GM21447 (cell line): ENCODE data around the gene PLCH2.

Source experiments
- ATAC-seq: cut with Tn5 transposase; IDR thresholded peaks from one replicate; pipeline ENCODE4 v1.9.1; 2021; ENCODE audit not compliant: unreplicated experiment

PLCH2 gene

DNA sequence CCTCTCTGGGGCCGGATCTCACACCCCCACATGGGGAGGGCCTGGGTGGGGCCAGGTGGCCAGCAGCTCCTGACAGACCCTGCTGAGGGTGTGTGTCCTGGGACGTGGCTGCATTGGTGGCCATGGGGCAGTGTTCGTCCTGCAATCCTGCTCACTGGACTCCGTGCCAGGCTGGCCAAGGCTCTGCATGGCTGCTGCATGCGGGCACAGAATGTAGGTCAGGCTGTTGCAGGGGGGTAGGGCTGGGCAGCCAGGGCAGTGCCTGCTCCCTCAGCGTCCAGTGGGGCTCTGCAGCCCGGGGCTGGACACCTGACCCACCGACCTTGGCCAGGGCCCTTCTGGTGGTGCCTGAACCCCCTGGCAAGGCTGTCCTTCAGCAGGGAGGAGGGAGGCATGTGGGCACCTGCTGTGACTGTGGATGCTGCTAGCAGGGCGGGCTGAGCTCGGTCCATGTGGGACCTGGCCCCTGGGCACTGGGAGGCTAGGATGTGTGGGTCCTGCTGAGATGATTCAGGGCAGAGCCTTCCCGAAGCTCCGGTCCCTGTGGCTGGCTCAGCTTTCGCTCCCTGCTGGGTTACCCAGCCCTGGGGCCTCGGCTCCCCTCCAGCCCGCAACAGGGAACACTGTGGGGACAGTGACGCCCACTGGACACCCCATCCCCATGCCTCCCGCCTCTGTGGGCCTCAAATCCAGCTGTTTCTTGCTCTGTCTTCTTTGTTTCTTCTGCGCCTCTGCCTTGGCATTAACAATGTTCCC lies 14.9 kb upstream of the PLCH2 start:
- no peak for ATAC-seq

DNA sequence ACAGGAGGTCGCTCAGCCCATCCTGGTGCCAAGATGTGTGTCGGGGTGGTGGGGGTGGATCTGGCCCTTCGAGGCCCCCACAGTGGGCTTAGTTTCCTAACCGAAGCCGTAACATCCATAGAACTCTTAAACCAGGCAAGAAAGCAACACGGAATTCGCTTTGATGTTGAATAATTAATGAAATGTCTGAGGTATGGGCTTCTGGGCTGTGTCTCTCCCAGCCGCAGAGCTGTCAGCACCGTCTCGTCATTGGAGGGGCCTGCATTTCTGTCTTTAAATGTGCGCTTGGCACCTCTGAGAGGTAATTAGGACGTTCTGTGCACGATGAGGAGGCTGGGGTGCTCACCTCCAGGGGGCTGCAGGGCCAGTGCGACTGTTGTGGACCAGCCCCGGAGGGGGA lies 13.3 kb upstream of the PLCH2 start:
- ATAC-seq, result no peak

DNA sequence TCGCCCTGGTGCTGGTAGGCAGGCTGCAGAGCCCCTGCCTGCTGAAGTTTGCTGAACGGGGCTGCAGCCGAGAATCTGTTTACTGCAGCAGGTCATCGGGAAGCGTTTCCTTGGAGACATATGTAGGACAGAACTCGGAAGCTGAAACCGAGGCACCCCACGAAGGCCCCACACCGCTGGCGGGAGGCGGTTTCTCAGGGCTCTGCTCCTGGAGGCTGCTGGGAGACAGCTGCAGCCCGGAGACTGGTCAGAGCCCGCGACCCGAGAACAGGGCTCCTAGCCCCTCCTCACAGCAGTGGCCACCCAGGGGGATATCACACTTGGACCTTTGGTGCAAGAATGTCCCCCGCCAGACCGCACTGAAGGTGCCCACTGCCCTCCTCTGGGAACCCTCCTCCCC lies 12.7 kb upstream of the PLCH2 start:
- no peak for ATAC-seq

DNA sequence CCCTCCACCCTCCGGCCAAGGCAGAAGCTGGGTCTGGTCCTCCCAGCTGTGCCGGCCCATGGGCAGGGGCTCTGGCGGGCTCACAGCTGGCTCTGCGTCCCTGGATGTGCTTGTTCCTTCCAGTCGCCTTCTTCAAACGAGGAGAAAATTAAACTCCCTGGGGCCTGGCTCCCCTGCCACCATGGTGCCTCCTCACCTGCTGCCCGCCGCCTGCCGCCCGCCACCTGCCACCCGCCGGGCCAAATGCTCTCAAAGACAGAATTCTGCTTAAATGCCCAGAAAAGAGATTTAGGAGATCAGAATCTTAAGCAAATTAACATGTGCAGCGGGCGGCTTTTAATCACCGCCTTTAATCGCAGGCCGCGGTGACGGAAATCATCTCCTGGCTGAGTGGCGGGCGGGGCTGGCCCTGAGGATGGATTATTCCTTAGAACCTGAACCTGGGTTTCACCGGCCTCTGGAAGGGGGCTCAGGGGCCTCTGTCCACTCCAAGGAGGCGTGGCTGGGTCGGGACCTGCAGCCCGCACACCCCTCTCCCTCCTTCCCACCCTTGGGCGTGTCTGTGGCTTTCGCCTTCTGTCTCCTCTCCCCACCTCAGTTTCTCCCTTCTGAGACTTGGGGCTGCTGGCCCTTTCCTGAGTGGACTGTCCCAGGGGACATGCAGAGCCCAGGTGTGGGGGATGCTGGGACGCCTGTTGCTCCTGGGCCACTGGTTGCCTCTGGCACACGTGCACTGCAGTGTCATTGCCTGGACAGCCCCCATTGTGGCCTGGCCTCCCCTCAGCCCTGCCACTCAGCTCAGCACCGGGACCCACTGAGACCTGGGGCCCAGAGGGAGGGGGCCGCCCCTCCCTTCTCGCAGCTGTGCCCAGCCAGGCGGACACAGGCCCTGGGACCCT lies 10.5 kb upstream of the PLCH2 start:
- ATAC-seq, result no peak

DNA sequence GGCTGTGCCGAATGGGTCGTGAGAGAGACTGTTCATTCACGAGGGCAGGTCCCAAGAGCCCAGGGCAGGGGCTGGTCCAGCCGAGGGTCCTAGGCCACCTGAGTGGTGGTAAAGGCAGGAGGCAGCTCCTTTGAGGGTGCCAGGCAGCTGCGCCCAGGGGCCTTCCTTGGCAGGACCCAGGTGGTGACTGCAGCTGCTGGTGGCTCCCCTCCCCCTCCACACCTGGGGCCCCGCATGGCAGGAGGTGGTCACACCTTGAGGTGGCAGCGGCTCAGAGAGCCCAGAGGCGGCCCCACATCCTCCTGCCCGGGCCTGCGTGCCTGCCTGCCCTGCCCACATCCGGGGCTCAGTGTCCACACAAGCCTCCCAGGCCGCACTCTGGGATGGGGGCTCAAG lies 9.8 kb upstream of the PLCH2 start:
- ATAC-seq, result no peak

DNA sequence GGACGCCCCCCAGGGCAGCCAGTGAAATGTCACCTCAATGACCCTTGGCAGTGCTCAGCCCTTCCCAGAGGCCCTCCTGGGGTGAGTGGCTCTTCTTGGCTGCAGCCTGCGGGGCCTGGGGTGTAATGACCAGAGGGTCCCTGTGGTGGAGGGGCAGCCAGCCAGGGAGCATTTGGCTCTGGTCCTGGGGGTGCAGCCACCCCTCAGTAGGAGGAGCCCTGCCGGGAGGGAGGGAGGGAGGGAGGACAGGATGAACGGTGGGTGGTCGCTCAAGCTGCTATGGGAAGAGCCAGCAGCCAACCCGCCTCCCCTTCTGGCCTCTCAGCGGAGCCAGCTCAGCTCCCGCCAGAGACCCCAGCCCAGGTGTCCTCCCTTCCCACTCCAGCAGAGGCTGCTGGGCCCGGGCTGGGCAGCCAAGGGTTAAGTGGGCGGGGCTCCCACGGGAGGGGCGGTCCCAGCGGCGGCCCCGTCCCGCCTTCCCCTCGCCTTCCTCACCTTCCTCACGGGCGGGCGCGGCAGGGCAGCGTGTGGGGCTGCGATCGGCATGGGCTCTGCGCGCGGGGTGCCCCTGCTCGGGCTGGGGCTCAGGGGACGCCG lies 9.0 kb upstream of the PLCH2 start:
- ATAC-seq, result no peak

- ATAC-seq, result no peak
These were observed 8.0 kb upstream of the PLCH2 start for GRCh38 chr1:2468041-2468472.

- ATAC-seq, result no peak
These were observed 7.5 kb upstream of the PLCH2 start for GRCh38 chr1:2468540-2468939.

DNA sequence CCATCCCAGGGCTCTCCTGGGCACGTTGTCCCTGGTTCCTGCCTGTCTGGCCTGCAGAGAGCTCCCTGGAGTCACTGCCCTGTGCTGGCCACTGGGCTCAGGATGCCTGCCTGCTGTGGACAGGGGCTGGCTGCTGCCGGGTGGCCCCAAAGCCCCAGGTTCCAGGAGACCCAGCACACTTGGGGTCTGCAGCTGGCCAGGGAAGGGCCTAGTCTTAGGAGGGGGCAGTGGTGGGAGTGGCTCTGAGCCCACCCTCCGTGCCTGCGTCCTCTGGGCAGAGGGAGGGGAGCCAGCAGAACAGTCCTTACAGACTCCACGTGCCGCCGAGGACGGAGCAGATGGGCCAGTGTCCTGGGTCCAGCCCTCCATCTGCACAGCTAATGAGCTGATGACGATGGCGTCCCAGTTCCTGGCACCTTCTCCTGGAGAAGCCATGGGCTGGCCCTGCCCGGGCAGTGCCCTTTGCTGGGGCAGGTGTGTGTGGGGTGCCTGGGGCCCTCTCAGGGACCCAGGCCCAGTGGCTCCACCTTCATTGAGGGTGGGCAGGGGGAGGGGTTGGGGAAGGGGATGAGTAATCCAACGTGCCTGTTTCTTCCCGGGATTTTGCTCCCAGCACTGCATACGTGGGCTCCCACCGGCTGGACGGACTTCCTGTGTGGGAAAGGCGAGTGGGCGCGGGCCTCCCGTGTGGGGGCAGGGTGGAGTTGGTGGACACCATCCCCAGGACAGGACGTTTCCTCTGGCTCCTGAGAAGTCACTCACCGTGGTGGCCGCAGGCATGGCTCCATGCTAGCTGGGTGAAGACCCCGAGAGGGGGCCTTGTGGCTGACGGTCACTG lies 6.8 kb upstream of the PLCH2 start:
- no peak for ATAC-seq

DNA sequence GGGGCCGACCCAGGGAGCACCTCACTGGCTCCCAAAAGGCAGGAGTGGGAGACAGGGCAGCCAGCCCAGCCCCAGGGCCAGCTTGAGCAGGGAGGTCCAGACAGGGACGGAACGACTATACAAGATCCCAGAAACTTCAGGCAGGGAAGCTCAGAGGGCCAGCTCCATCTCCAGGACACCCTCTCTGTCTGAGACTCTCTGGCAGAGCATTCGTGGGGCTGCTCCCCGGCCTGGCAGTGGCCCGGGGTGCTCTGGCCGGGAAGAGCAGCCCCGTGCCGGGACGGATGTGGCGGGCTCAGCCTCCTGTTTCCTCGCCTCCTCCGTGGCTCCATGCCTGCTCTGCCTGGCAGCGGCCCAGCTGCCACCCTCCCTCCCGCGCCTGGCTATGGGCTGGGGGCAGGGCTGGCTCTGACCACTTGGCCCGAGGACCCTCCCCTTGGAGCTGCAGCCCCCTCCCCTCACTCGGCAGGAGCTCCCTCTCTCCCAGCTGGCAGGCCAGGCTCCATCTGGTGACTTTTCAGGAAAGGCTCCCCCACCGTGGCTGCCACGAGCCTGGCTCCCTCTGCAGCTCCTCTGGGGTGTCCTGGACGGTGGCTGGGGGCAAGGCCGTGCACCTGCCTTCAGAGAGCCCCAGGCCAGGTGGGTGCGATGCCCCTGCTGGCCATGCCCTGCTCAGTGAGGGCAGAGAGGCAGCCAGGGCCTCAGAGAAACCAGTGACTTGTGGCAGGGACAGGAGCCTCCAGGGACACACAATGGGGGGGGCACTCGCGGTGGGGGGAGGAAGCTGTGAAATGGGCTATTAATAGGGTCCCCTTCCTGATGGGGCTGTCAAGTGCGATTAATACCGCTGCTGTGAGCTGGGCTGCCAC lies 5.6 kb upstream of the PLCH2 start:
- ATAC-seq, result no peak

DNA sequence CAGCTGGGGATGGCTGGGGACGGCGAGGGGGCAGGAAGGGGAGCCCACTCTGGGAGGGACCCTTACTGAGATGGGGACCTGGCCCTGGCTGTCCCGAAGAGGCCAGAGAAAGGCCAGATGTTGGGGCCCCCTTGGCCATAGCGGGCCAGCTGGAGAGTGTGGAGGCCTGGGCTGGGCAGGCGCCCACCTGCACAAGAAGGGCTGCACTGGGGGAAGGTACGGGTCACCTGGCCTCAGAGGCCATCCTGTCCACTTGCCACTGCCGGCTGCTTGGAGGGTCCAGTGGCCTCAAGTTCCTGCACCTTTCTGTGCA lies 5.0 kb upstream of the PLCH2 start:
- ATAC-seq, result no peak

DNA sequence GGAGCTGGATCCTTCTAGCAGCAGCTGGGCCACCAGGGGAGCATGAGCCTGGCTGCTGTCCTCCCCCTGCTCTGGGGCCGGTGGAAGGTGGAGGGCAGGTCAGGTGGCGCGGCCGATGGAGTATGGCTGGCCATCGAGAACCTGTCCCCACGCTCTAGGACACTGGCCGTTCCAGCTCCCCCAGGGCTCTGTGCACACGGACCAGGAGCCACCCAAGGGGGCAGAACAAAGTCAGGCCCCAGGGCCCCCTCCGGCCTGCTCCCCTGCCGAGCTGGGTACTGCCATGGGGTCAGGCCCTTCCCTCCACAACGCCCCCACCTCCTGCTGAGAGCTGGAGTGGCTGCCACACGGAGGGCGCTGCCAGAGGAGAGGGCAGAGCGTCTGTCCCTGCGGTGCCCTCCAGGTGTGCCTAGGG lies 4.5 kb upstream of the PLCH2 start:
- ATAC-seq, result no peak

DNA sequence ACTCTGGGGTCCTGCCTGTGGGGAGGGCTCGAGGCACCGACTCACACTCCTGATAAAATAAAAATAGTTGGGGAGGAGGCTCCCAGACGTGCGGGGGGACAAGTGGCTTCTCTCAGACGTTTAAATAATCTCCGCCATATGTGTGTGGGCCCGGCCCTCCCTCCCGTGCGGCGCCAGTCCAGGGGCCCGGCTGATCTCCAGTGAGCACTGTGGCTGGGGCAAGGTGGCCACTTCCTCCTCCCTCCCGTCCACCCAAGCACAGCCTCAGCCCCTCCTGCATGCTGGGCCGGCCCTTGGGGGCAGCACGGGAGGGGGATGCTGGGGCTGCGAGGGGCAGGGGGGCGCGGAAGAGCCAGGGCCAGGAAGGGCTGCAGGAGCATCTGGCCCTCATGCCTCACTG lies 4.0 kb upstream of the PLCH2 start:
- ATAC-seq, result no peak

- no peak for ATAC-seq
These were observed 3.4 kb upstream of the PLCH2 start for GRCh38 chr1:2472561-2473177.

DNA sequence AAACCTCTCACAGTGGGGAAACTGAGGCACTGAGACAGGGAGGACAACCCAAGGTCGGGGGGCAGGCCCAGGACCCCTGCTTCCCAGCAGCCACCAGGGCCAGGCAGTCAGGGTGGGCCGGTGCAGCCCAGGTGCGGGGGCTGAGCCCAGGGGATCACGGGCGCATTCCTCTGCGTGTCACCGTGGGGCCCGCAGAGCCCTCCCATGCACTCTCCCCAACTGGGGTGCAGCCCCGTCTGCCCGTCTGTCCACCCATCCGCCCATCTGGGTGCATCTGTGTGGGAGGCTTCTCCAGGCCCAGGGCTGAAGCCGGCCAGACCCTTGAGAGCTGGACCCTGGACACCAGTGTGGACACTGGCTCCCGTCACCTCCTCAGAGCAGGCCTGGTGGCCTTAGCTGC lies 2.9 kb upstream of the PLCH2 start:
- ATAC-seq, result no peak

DNA sequence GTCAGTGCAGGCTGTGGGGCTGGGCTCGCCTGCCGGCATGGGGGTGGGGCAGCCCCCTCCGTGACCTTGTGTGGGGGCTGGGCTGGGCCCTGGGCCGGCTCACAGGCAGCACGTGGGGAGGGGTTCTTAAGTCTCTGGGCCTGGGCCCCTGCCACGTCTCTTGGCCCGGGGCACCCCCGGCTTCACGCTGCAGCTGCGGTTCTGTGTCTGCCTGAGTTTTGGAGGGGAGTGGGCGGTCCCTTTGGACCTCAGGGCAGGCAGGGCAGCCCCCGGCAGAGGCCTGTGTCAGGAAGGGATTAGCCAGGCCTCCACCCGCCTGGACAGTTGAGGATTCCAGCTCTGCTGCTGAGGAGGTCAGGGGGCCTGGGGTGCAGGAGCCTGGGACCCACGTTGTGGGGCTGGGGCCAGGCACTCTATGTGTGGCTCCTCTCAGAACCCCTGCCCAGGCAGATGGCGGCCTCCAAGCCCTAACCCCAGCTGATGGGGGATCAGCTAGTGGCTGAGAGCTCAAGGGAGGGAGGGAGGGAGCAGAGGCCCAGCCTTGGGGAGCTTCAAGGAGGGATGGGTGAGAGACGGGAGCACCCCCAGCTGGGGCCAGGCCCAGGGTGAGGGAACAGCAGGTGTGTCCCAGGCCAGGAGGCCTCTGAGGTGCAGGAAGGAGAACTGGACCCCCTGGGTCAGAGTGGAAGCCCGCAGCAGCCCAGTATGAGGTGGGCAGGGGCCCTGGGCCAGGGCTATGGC lies 1.8 kb upstream of the PLCH2 start:
- ATAC-seq, result no peak

DNA sequence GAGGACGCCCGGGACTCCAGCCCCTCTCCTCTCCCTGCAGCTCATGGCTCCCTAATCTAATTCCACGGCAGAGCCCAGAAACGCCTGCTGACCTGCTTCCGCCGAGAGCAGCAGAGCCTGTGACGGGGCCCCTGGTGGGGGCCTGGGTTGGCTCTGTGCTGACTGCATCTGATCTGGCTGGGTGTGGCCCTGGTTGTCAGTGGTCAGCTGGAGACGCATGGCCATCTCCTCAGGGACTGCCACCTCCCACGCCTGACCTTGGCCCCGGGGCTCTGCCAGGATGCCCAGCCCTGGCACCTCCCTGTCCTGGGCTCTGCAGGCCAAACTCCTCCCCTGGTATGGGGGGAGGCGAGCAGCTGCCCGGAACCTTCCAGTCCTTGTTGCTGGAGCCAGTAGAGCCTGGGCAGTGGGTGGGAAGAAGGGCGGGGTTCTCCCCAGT lies 1.1 kb upstream of the PLCH2 start:
- ATAC-seq, result no peak

GRCh38 chr1:2475571-2475970 lies 518 bp upstream of the PLCH2 start:
- ATAC-seq, result no peak

DNA sequence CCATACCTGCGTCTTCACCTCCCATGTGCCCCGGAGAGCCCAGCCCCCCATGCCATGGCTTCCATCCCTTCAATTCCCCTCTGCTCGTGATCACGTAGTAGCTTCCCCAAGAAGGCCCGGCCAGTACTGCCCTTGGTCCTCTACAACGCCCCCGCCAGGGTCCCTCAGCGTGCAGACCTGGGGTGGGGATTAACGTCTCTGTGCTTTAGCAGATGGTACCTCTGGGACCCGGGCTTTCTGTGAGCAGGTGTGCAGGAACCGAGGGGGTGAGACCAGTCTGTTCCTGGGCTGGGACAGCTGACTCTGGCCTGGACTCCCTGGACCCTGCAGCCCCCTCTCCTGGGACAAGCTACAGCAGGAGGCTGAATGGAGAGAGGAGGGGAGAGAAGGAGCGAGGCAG lies 1.2 kb downstream of the PLCH2 start:
- no peak for ATAC-seq
